Stimulated activated CD4-positive, alpha-beta T cell treated with anti-CD3 and anti-CD28 coated beads, Interleukin-4, amount 100 ng/mL, for 4 hours (primary cell): Measurements from ENCODE around the gene PHACTR1.
"Not testable (repeated sequence)": the region's sequence is repeated elsewhere in the genome, so short reads cannot be mapped to it uniquely, and the experiment has no call there.

Experiments
- DNase-seq, 2 experiments: peaks; one replicate each; pipeline ENCODE4 v3.0.0-alpha.2; 2020

PHACTR1 gene

DNA sequence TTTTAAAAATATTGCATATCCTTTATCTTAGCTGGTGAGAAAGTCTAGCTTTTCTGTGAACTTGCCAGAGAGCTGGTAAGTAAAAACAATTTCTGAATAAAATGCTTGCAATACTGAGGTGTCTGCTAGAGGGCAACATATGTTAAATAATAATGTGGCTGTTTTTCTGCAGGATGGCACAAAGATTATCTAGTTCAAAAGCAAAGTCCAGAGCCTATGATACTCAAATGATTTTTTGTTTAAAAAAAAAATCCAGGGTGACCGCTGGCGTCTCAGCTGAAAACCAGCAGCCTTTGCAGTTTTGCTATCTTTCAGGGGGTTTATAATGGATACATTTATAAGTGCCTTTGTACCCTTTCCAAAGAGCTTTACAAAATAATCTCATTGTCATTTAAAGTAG lies 194.9 kb downstream of the PHACTR1 start:
- DNase-seq = no peak

DNA sequence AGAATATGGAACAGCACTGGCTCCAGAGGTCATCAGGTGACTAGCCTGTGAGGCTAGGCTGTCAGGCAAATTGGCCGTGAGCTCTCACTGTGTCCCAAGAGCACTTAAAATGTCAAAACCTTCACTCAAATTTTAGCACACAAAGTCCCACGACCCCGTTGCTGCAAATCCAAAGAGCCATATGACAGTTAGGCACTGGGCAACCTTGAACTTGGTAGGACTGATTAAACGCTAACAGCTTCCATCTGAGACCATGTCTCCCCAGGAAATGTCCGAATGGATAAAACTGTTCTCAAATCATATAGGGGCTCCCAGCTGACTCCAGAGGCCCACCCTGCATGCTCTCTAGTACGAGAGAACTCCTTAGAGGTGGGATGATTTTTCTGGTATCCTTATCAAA lies 196.6 kb downstream of the PHACTR1 start:
- no peak for DNase-seq

DNA sequence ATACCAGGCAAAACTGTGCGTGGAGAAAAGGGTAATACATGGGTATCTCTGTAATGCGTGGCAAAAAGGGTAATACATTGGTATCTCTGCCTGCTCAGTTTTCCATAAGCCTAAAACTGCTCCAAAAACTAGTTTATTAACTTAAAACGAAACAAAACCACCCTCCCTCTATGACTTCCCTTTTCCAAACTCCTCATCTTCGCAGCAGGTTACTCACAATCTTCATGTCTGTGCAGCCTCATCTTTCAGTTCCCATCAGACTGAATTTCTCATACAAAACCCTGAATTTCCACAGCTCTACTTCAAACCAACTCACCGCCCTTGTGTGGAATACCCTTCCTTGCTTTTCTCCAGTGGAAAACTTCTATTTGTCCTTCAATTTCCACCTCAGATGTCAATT lies 199.4 kb downstream of the PHACTR1 start:
- DNase-seq = no peak

DNA sequence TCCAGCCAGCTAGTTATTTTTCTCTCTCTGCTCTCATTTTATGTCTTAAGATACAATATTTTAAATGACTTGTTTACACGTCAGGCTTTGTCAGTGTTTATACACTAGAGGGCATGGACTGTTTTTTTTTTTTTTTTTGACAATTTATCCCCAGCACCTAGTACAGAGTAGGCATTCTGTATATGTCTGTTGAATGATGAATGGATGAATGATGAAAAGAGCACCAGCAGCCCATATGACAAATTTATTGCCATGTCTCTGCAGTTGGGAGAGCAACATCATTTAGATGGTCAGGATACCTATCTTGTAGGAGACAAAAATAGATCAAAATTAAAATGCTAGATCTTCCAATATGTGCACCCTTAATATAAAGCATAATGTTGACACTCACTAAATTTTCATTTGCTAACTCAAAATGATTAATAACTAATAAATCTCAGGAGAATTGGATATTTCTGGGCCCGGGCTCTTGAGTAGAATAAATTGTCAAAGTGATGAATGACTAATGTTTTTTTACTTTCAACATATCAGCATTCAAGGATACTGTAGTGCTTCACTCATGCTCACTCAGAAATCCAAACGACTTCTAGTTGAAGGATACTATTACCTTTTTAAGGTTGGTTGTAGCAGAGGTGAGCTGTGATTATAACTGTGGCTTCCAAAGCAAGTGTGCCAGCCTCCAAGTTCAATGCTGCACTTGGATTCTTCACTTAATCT lies 200.0 kb downstream of the PHACTR1 start:
- no peak for DNase-seq

DNA sequence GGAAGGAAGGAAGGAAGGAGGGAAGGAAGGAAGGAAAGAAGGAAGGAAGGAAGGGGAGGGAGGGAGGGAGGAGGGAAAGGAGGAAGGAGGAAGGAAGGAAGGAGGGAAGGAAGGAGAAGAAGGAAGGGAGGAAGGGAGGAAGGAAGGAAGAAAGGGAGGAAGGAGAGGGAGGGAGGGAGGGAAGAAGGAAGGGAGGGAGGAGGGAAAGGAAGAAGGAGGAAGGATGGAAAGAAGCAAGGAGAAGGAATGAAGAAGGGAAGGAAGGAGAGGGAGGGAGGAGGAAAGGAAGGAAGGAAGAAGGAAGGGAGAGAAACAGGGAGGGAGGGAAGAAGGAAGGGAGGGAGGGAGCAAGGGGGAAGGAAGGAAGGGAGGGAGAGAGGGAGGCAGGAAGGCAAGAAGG lies 204.9 kb downstream of the PHACTR1 start:
- no peak for DNase-seq

DNA sequence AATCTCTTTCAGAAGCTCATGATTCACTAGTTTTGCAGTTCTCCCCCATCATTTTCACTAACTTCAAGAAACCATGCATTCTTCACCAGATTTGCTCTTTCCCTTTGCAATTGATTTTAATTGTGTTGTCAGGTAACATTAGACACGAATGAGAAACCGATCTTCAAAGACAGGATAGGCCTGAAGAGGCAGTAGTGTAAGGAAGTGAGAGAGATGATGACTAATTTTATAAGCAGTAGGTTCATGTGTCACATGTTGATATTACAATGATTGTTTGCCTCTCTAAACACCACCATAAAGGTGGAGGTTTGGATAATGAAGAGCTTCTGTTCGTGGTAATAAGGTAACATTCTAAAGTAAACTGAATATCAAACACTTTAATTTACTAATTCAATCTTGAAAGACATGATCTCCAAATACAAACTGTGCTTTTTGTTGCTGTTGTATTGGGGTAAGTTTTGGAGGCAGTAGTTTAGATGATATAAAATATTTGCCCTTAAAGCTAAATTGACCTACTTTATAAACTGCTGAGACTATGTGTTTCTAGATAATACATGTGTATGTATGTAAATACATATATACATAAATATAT lies 207.2 kb downstream of the PHACTR1 start:
- no peak for DNase-seq

DNA sequence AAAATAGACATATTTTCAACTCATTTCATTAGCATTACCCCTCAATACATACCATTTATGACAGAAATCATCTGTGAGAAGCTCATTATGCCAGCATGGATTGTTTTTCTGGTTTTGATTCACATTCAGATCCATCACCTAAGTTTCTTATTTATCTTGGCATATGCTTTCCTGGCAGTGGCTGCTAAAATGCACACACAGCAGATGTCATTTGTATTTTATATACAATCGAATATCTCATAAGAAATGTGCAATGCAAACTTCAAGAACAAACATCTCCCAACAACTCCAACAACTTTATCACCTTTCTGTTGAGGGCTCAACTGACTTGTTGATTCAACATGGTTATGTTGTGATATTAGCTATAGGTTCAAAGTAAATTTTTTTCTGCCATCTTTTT lies 208.3 kb downstream of the PHACTR1 start:
- no peak for DNase-seq

DNA sequence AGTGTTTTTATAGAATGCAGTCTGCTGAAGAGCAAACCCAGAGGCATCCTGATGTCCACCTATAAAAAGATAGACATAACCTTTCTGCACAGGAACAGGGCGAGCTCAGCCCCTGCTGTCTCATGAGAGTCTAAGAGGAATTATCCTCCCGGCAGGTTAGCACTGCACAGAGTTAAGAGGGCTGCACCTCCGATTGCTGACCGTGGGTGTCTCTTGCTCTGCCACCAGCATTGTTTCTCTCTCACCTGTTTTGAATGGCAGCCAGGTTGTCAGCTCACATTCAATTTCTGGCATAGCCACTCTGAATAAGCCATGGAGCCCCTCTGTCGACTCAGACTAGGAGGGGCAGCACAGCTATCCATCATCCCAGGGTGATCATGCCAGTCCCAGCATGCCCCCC lies 211.2 kb downstream of the PHACTR1 start:
- DNase-seq = no peak

DNA sequence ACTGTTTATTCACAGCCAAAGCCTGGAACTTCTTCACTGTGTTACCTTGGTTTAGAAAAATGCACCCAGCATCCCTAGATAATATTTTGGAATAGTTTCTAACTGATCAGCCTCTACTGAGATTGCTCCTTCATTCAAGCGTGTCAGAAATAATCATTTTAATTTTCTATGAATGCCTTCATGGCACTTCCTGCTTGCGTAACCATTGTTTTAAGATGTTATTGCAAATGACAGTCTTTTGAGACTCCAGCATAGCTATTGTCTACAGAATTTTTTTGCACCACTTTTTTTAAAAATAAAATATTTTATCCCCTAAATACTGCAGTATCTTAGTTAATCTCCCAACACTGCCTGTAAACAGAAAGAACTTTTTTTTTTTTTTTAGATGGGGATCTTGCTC lies 213.1 kb downstream of the PHACTR1 start:
- no peak for DNase-seq

DNA sequence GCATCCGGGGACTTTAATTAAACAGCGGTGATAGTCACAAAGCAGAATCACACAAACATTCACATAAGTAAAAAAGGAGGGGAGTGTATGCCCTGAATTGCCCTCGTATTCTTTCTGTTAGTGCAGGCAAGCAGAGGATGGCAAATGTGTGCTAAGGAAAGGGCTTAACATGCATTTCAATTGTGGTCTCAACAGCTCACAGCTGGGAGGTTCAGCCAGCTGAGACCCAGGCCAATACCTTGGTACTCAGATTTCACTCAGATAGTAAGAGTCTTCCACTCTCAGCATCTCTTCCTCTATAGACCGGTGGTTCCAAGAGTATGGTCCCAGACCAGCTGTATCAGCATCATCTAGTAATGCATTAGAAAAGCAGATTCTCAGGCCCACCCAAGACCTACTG lies 215.1 kb downstream of the PHACTR1 start:
- DNase-seq = no peak

DNA sequence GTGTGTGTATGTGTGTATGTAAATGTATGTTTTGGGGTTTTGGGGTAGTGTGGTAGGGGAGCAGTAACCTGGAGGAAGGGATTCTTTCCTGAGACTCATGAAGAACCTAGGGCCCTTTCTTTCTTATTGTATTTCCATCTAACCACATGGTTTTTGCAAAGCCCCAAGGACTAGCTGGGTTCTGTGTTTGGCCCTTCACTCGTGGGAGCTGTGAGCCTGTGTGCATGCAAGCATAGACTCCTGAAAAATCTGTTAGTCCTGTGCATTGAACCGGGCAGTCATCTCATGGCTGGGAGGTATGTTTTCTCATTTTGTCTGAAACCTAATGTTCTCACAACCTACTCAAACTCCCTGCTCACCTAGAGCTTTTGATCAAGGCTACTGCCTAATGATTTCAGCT lies 219.1 kb downstream of the PHACTR1 start:
- no peak for DNase-seq

DNA sequence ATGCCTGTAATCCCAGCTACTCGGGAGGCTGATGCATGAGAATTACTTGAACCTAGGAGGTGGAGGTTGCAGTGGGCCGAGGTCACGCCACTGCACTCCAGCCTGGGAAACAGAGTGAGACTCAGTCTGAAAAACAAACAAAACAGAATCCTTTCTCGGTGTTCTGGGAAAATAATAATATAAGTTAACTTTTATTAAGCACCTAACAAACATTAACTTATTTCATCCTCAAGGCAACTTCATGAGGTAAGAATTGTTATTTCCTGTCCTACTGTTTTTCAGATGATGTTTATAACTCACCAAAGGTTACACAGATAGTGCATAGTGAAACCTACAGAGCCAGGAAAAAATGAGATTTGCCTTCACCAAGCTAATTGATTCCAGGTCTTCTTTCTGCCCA lies 221.4 kb downstream of the PHACTR1 start:
- no peak for DNase-seq

DNA sequence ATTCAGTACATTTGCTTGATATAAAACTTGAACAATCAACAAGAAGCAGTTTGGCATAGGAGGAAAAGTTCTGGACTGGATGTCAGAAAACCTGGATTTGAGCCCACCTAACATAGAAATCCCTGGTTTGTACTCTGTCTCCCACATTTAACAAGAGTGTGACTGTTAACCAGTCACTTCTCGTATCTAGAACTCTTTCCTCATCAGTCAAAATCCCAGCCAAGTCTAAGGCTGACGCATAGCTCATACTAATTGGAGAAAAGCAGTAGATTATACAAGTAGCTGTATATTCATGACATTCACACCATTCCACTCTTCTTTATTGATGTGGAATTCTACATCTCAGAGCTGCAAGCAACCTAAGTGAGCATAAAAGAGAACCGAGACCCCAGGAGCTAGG lies 222.7 kb downstream of the PHACTR1 start:
- no peak for DNase-seq

DNA sequence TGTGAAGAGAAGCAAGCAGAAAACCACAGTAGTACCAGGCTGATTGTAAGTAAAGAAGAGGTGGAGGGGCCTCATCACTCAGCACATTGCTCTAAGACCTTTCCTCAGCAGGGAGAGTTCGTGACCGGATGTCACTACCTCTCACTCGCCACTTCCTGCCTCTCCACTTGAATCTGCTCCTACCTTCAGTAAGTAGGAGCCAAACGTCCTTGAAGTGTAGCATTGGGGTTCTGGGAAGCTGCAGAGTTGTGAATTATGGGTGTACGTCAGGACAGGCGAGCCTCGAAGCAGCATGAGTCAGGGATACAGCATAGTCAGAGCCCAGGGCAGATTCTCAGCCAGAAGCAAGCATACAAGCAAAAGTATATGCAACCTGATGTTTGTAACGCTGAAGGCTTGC lies 224.9 kb downstream of the PHACTR1 start:
- DNase-seq = no peak

DNA sequence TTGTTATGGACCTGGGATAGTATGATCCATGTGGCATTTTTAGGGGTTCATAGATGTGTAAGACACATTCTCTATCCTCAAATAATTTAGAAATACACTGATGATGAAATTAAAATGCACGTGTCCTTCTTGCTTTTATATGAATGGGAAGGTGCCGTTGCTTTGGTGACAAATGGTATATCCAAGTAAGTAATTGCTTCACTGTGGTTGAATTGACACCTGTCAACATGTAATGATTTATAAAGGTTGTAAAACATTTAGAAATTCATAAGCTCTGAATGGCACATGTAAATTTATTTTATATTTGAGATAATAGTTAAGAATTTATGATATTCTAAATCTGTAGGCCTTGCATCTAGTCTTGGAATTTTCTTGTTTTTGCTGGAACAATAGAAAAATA lies 227.0 kb downstream of the PHACTR1 start:
- DNase-seq = no peak

DNA sequence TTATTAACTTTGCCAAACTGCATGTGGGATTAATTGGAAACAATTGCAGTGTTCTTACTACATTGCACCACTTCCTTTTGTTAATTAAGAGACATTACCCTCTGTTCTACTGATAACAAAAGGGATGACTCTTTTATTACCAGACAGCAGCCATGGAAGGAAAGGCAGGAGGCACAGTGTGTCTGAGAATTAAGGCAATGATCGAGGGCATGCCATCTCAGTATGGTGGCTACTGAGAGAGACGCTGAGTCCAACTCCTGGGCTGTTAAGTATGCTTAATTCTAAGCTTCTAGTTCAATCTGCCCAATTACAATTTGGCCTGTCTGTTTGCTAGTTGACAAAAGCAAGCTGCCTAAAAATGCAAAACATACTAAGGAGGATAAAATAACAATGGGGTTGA lies 227.4 kb downstream of the PHACTR1 start:
- DNase-seq = no peak

DNA sequence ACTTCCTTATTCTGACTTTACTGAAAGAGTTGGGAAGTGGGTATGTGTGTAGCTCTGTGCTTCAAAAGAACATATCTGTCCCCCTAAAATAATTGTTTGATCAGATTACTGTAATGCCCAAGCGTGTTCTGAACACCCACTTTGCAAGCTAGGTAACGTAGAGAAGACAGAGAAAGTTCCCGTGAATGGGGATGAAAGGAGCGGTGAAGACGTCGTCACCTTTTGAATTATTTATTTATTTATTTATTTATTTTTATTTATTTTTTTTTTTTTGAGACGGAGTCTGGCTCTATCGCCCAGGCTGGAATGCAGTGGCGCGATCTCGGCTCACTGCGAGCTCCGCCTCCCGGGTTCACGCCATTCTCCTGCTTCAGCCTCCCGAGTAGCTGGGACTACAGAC lies 228.0 kb downstream of the PHACTR1 start:
- not testable (repeated sequence) for DNase-seq

DNA sequence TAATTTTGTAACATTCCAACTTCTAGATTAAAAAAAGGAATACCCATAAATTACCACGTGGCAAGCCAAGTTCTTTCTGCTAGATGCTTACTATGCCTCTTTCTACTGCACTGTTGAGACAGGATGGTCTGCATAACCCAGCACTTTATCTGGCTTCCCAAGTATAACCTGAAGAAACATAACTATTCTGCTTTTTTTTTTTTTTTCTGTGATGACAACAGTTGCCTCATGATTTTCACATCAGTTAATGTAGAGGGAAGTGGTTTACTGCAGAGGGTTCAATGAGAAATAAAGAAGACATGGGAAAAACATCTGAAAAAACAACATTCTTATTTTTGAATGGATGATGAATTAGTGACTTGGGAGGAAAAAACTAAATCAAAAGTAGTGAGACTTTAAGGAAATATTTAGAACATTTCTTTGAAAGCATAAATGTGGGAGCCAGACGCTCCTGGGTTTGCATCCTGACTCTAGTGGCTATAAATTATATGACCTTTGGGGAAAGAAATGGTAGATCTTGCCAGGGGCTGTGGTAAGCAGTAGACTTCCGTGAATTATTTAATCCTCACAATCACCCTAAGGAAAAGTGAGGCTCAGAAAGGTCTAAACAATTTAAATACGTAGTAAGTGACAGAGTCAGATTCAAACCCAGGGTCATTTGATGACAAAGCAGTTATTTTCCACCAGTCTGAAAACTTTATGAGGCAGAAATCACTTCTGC lies 230.7 kb downstream of the PHACTR1 start:
- DNase-seq = no peak

DNA sequence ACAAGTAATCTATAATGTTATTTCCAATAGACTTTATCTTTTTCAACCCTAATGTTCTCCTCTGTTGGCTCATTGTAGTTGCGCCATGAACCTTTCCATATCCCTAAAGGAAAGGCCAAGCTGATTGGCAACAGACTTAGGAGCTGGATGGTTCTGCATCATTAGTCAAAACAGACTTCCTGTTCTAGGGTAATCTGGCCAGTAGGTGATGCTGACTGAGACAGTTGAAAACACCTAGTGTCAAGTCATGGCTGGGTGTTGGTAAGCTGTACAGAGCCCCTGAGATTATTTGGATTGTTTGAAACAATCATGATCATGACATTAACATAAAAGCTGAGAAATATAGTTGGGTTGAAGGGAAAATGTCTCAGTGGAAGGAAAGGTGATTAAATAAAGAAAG lies 231.4 kb downstream of the PHACTR1 start:
- DNase-seq = no peak

DNA sequence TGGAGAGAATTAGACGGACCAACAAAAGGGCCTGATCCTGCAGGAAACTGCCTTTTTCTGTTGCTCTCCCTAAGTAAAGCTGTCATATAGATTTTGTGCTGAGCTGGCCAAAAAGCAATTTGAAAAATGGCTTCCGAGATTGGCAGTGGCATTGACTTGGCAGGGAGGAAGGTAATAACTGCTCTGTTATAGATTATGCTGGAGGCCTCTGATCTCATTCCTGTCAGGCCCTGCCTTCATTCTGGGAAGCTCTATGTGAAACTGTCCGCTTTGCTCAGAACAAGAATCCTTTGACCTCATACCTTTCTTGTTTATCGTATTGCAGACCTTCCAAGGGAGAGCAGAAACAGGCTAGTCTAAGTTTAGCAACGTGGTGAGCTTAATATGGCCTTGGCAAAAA lies 234.4 kb downstream of the PHACTR1 start:
- no peak for DNase-seq

DNA sequence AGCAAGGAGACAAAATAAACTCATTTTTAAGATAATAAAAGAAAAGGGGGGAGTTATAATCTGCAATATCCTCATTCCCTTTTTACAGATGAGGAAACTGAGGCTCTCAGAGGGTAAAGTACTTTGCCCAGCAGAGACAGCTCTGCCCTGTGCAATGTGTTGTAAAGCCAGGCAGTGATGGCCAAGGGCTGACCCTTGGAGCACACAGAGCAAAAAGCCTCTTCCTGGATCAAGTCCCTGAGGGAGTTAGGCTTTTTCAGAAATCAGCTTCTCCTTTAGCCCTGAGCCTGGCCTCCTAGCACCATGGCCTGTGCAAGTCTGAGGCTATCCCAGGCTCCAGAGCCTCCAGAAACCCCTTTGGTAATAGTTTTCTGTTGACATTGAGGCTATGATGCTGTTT lies 234.8 kb downstream of the PHACTR1 start:
- DNase-seq = no peak

DNA sequence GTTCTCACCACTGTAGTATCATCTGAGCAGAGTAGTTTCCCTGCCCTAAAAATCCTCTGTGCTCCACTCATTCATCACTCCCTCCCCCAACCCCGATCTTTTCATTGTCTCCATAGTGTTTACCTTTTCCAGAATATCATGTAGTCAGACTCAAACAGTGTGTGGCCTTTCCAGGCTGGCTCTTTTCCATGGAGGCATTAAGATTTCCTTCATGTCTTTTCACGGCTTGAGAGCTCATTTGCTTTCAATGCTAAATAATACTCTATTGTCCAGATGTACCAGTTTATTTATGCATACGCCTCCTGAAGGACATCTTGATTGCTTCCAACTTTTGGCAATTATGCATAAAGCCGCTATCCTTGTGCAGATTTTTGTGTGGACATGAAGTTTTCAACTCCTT lies 235.8 kb downstream of the PHACTR1 start:
- no peak for DNase-seq

DNA sequence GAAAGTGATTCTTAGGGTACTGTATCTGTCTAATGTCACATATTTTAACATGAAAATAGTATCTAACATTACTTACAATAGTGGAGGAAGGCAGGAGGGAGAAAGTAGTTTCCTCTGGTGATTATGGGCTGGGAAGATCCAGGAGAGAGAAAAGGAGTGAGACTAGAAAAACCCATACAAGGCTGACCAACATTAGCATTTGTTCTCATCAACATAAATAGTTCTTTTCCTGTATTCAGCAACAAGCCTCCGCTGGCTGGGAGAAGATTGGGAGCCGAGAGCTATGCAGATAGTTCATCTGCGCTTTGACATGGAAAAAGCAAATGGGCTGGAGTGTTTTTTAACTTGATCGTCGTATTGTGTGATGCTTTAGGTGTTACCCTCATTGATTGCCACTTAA lies 239.4 kb downstream of the PHACTR1 start:
- DNase-seq = no peak

DNA sequence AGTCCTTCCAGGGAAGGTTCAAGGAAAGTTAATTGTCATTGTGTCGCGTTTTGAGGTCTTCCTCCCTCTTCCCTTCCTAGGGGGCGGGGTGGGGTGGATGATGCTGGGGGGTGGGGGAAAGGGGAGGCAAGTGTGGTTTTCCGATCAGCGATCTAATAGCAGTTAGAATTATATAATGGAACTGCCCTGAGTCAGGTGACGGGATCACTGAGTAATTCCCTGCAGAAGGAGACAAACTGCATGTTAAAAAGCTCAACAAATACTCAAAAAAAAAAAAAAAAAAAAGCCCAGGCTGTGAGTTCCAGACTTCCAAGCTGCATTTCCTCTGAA lies 240.4 kb downstream of the PHACTR1 start:
- no peak for DNase-seq
